ENCODE data around the gene DHTKD1.

DHTKD1 gene

DNA sequence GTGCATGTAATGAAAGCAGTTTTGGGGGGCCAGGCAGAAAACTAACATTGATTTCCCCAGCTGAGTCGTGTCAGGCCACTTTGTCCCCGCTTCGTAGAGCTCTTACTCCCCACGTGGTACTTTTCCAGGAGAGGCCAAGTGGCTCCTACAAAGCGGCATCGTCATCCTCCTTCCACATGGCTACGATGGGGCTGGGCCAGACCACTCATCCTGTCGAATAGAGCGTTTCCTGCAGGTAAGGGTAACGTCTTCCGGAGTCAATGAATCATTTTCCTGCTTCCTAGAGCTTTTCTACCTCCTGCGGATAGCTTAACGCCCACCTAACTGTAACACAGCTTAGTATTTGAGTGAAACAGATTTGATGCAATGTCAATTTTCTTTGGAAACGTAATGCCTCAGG lies 39.0 kb downstream of the DHTKD1 start:
- H3K9me2 ChIP-seq (replicated peaks; ENCODE audit: low read depth, low read length) = no peaks in the 10 kb centered on the region
- no peaks in the 10 kb centered on the region for H4K20me1 ChIP-seq (ENCODE audit: insufficient read depth, low read length, poor library complexity, severe bottlenecking)
- no peaks in the 10 kb centered on the region for H3K9me3 ChIP-seq (ENCODE audit: insufficient read depth, low read depth, low read length)
- H3K36me3 ChIP-seq (ENCODE audit: insufficient read depth, low read length) = no peaks in the 10 kb centered on the region
- no peaks in the 10 kb centered on the region for H3K27me3 ChIP-seq (ENCODE audit: insufficient read depth, low read length, poor library complexity, severe bottlenecking)
- H3F3A ChIP-seq (ENCODE audit: low read depth) = no peaks in the 10 kb centered on the region
- H2AFZ ChIP-seq (ENCODE audit: low read length) = no peak overlapping the region
- H3K4me1 ChIP-seq (ENCODE audit: insufficient read depth, low read length, poor library complexity, severe bottlenecking) = no peaks in the 10 kb centered on the region
- no peak for TF ChIP-seq EZH2phosphoT487 (IDR thresholded peaks at IDR 0.05; ENCODE audit: borderline replicate concordance)
- TF ChIP-seq, protein P1, sequence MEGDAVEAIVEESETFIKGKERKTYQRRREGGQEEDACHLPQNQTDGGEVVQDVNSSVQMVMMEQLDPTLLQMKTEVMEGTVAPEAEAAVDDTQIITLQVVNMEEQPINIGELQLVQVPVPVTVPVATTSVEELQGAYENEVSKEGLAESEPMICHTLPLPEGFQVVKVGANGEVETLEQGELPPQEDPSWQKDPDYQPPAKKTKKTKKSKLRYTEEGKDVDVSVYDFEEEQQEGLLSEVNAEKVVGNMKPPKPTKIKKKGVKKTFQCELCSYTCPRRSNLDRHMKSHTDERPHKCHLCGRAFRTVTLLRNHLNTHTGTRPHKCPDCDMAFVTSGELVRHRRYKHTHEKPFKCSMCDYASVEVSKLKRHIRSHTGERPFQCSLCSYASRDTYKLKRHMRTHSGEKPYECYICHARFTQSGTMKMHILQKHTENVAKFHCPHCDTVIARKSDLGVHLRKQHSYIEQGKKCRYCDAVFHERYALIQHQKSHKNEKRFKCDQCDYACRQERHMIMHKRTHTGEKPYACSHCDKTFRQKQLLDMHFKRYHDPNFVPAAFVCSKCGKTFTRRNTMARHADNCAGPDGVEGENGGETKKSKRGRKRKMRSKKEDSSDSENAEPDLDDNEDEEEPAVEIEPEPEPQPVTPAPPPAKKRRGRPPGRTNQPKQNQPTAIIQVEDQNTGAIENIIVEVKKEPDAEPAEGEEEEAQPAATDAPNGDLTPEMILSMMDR (conservative IDR thresholded peaks at IDR 0.05; ENCODE audit: low read length) = no peak
- no peak overlapping the region for H3K4me2 ChIP-seq (ENCODE audit: low read depth, low read length, poor library complexity, severe bottlenecking)
- H3K9ac ChIP-seq (ENCODE audit: low read depth, low read length, poor library complexity, severe bottlenecking) = no peak overlapping the region
- no peaks in the 10 kb centered on the region for H3K79me2 ChIP-seq (ENCODE audit: insufficient read depth, low read length)
- no peak overlapping the region for H3K4me3 ChIP-seq (ENCODE audit: low read length, poor library complexity, severe bottlenecking)

DNA sequence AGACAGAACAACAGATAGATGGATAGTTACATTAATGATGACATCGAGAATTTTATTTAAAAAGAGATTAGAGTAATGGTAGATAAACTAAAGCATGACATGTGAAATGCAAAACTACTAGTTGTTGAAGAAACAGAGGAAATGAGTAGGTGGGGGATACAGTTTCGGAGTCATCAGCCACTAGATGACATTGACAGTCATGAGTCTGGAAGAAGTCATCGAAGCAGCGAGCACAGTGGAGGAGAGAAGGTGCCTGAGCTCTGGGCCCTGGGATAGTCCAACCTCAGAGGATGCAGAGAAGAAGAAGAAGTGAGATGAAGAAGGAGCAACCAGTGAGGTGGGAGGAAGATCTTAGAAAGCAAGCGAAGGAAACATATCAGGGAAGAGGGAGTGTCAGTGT lies 40.5 kb downstream of the DHTKD1 start:
- no peak overlapping the region for H3K9ac ChIP-seq (ENCODE audit: low read depth, low read length, poor library complexity, severe bottlenecking)
- no peak overlapping the region for H2AFZ ChIP-seq (ENCODE audit: low read length)
- no peaks in the 10 kb centered on the region for H3K79me2 ChIP-seq (ENCODE audit: insufficient read depth, low read length)
- H3K4me2 ChIP-seq (ENCODE audit: low read depth, low read length, poor library complexity, severe bottlenecking) = no peak overlapping the region
- no peaks in the 10 kb centered on the region for H3K4me1 ChIP-seq (ENCODE audit: insufficient read depth, low read length, poor library complexity, severe bottlenecking)
- H3K27me3 ChIP-seq (ENCODE audit: insufficient read depth, low read length, poor library complexity, severe bottlenecking) = no peaks in the 10 kb centered on the region
- H3F3A ChIP-seq (ENCODE audit: low read depth) = no peaks in the 10 kb centered on the region
- no peak for TF ChIP-seq EZH2phosphoT487 (IDR thresholded peaks at IDR 0.05; ENCODE audit: borderline replicate concordance)
- TF ChIP-seq, protein P1 (conservative IDR thresholded peaks at IDR 0.05; ENCODE audit: low read length) = no peak
- H3K4me3 ChIP-seq (ENCODE audit: low read length, poor library complexity, severe bottlenecking) = no peak overlapping the region
- H3K36me3 ChIP-seq (ENCODE audit: insufficient read depth, low read length) = no peaks in the 10 kb centered on the region
- H4K20me1 ChIP-seq (ENCODE audit: insufficient read depth, low read length, poor library complexity, severe bottlenecking) = no peaks in the 10 kb centered on the region
- H3K9me3 ChIP-seq (ENCODE audit: insufficient read depth, low read depth, low read length) = no peaks in the 10 kb centered on the region
- H3K9me2 ChIP-seq (replicated peaks; ENCODE audit: low read depth, low read length) = no peaks in the 10 kb centered on the region

DNA sequence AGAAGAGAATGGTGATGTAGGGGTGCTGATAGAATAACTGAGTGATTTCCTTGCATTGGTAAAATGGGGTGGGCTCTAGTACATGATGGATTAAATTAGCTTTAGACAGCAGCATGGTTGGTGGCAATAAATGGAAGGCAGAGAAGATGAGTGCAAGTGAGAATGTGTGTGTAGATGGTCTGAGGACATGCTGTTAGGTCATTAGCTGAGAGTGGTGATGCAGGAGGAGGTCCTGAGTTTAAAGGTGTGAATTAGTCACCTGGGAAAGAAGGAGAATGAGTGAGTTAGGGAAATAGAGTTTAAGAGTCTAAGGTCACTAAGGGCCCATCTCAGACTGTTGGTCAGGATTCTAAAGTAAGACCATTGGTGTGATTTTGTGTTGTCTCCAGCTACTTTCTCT lies 42.8 kb downstream of the DHTKD1 start:
- Histone ChIP-seq H3K27me3 (ENCODE audit: insufficient read depth, low read length, poor library complexity, severe bottlenecking) (no peaks in the 10 kb centered on the region), H3K4me3 (ENCODE audit: low read length, poor library complexity, severe bottlenecking) (no peak overlapping the region), H3K4me1 (ENCODE audit: insufficient read depth, low read length, poor library complexity, severe bottlenecking) (no peaks in the 10 kb centered on the region), H3K4me2 (ENCODE audit: low read depth, low read length, poor library complexity, severe bottlenecking) (no peak overlapping the region), H3F3A (ENCODE audit: low read depth) (no peaks in the 10 kb centered on the region), H3K36me3 (ENCODE audit: insufficient read depth, low read length) (no peaks in the 10 kb centered on the region), H3K79me2 (ENCODE audit: insufficient read depth, low read length) (no peaks in the 10 kb centered on the region), H3K9ac (ENCODE audit: low read depth, low read length, poor library complexity, severe bottlenecking) (no peak overlapping the region), H2AFZ (ENCODE audit: low read length) (no peak overlapping the region), H3K9me3 (ENCODE audit: insufficient read depth, low read depth, low read length) (no peaks in the 10 kb centered on the region), H4K20me1 (ENCODE audit: insufficient read depth, low read length, poor library complexity, severe bottlenecking) (no peaks in the 10 kb centered on the region), H3K9me2 (replicated peaks; ENCODE audit: low read depth, low read length) (no peaks in the 10 kb centered on the region)
- no peak for TF ChIP-seq EZH2phosphoT487 (IDR thresholded peaks at IDR 0.05; ENCODE audit: borderline replicate concordance)
- TF ChIP-seq, protein P1 (conservative IDR thresholded peaks at IDR 0.05; ENCODE audit: low read length) = no peak
